ENCODE measurements around the gene UQCC3. TPM values are rescaled to one million over a fixed set of nuclear protein-coding genes. Genes with fewer than 3 reads are reported as not detected.

Gene UQCC3
- total RNA-seq, 2 donors from 2014 or later: 2.3 to 7.3 TPM

DNA sequence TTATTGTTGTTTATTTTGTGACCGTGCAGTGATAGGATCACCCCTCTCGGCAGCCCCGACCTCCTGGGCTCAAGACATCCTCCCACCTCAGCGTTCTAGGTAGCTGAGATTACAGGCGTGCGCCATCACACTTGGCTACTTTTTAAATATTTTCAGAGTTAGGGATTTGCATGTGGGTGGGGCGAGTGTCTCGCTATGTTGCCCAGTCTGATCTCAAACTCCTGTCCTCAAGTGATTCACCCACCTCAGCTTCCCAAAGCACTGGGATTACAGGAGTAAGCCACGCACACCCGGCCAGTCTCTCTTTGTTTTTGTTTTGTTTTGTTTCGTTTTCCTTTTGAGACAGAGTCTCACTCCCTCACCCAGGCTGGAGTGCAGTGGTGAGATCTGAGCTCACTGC lies 17.2 kb upstream of the UQCC3 start:
- Histone ChIP-seq H3K4me3 (no peak overlapping the region), H3K27ac (no peak overlapping the region), H3K4me1 (ENCODE audit: control insufficient read depth in 1 of 2, low read depth in 2 of 2) (peaks cover 10 to 14% of the 10 kb centered on the region in 2 donors), H3K9me3 (no peaks in the 10 kb centered on the region), H3K36me3 (peaks cover 5% of the 10 kb centered on the region), H3K27me3 (replicated peaks; ENCODE audit: insufficient read depth) (no peaks in the 10 kb centered on the region)
- ATAC-seq (ENCODE audit: insufficient number of reproducible peaks, low FRiP score, low read depth): no peak
- DNase-seq (ENCODE audit: low spot score): no peak
- TF ChIP-seq, protein P1, sequence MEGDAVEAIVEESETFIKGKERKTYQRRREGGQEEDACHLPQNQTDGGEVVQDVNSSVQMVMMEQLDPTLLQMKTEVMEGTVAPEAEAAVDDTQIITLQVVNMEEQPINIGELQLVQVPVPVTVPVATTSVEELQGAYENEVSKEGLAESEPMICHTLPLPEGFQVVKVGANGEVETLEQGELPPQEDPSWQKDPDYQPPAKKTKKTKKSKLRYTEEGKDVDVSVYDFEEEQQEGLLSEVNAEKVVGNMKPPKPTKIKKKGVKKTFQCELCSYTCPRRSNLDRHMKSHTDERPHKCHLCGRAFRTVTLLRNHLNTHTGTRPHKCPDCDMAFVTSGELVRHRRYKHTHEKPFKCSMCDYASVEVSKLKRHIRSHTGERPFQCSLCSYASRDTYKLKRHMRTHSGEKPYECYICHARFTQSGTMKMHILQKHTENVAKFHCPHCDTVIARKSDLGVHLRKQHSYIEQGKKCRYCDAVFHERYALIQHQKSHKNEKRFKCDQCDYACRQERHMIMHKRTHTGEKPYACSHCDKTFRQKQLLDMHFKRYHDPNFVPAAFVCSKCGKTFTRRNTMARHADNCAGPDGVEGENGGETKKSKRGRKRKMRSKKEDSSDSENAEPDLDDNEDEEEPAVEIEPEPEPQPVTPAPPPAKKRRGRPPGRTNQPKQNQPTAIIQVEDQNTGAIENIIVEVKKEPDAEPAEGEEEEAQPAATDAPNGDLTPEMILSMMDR (IDR thresholded peaks at IDR 0.05): no peak

DNA sequence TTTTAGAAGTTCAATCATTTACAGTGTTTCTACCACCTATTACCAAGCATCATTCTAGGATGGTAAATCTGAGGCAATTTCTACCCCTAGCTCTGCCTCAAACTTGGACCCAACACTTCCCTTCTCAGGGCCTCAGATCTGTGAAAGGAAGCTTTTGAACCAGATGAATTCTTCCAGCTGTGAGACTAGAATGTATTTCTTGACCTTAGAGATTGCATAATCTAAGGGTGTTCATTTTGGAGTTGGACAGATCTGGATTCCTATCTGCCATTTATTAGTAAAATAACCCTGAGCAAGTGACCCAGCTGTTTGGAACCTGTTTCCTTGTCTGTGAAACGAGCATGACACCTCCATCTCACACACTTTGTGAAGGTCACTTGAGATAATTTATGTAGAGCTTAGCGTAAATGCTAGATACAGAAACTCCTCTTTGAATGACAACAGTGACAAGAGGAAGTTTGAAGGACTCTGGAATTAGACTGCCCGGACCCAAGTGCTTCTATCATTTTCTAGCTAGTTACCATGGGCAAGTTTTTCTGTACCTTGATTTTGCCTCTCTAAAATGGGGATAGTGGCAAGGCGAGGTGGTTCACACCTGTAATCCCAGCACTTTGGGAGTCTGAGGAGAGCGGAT lies 14.6 kb upstream of the UQCC3 start:
- no peak overlapping the region for H3K27ac ChIP-seq
- no peaks in the 10 kb centered on the region for H3K36me3 ChIP-seq
- DNase-seq (ENCODE audit: low spot score) (no peak), ATAC-seq (ENCODE audit: insufficient number of reproducible peaks, low FRiP score, low read depth) (no peak)
- no peak overlapping the region for H3K4me3 ChIP-seq
- TF ChIP-seq, protein P1 (IDR thresholded peaks at IDR 0.05): no peak
- H3K4me1 ChIP-seq (ENCODE audit: control insufficient read depth in 1 of 2, low read depth in 2 of 2): peaks cover 5 to 8% of the 10 kb centered on the region in 2 donors
- H3K27me3 ChIP-seq (replicated peaks; ENCODE audit: insufficient read depth): no peaks in the 10 kb centered on the region
- no peaks in the 10 kb centered on the region for H3K9me3 ChIP-seq

DNA sequence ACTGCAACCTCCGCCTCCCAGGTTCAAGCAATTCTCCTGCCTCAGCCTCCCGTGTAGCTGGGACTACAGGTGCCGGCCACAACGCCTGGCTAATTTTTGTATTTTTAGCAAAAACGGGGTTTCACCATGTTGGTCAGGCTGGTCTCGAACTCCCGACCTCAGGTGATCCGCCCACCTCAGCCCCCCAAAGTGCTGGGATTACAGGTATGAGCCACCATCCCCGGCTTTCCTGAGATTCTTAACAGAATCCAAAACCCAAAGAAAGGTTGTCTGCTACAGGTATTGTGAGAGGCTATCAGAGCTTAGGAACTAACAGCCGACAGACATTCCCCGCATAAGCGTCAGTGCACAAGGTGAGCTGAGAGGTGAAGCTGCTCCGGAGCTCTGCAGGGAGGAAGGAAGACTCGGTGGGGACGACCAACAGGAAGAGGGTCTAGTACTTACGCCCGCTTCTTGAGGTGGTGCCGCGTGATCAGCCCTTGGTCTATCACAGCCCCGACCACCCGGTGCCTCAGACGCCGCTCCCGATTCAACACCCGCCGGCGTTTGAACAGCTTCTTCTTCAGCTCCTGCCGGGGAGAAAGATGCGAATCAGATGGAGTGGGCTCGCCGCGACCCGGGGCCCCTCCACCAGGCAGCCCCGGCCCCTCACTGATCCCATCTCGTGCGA lies 6.9 kb upstream of the UQCC3 start:
- peak overlapping the region; percentile 86 to 90 for H3K27ac ChIP-seq
- TF ChIP-seq, protein P1 (IDR thresholded peaks at IDR 0.05): no peak
- no peaks in the 10 kb centered on the region for H3K27me3 ChIP-seq (replicated peaks; ENCODE audit: insufficient read depth)
- H3K4me1 ChIP-seq (ENCODE audit: control insufficient read depth in 1 of 2, low read depth in 2 of 2): peaks cover 21 to 33% of the 10 kb centered on the region in 2 donors
- DNase-seq (ENCODE audit: low spot score): no peak
- peaks cover 9% of the 10 kb centered on the region for H3K36me3 ChIP-seq
- H3K4me3 ChIP-seq: peak overlapping the region; percentile 72
- ATAC-seq (ENCODE audit: insufficient number of reproducible peaks, low FRiP score, low read depth): peak; percentile 5
- H3K9me3 ChIP-seq: no peaks in the 10 kb centered on the region

DNA sequence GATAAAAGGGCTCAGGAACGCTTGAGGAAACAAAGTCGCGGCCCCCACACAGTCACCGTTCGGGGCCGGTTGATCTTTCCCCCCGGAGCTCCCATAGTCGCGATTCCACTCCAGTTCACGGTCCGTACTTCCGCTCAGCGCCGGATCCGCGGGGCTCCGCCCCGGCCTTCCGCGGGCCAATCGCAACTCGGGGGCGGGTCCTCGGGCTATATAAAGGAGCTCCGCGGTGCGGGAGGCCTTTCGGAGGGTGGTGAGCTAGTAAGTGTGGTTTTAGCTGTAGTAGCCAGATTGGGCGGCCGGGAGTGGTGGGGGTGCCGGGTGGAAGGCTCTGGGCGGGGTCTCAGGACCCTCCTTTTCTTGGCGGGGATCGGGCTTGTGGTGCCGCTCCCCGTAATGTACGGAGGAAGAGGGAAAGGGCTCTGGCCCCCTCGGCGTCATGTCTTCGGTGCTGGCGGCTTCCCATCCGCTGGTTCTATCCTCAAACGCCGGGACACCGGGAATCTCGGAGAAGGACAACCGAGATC lies 6.3 kb upstream of the UQCC3 start, which contains the start of the genes C11orf98 and CSKMT:
TSS of gene C11orf98 (minus strand) at position 136 of the 524 bp plus-strand sequence. CDS start at position 95, 41 bp downstream.
TSS of gene CSKMT (plus strand) at position 238 of the 524 bp plus-strand sequence. CDS start 568 bp downstream, outside the sequence.
- peak; percentile 81 for ATAC-seq (ENCODE audit: insufficient number of reproducible peaks, low FRiP score, low read depth)
- peak within 1 kb of the TSS; percentile 86 to 90 for H3K27ac ChIP-seq
- no peaks in the 10 kb centered on the region for H3K27me3 ChIP-seq (replicated peaks; ENCODE audit: insufficient read depth)
- DNase-seq (ENCODE audit: low spot score): peak; percentile 77
- H3K9me3 ChIP-seq: no peaks in the 10 kb centered on the region
- H3K36me3 ChIP-seq: peaks cover 9% of the 10 kb centered on the region
- H3K4me1 ChIP-seq (ENCODE audit: control insufficient read depth in 1 of 2, low read depth in 2 of 2): peaks cover 21 to 36% of the 10 kb centered on the region in 2 donors
- TF ChIP-seq, protein P1 (IDR thresholded peaks at IDR 0.05): no peak
- peak within 1 kb of the TSS; percentile 72 for H3K4me3 ChIP-seq

DNA sequence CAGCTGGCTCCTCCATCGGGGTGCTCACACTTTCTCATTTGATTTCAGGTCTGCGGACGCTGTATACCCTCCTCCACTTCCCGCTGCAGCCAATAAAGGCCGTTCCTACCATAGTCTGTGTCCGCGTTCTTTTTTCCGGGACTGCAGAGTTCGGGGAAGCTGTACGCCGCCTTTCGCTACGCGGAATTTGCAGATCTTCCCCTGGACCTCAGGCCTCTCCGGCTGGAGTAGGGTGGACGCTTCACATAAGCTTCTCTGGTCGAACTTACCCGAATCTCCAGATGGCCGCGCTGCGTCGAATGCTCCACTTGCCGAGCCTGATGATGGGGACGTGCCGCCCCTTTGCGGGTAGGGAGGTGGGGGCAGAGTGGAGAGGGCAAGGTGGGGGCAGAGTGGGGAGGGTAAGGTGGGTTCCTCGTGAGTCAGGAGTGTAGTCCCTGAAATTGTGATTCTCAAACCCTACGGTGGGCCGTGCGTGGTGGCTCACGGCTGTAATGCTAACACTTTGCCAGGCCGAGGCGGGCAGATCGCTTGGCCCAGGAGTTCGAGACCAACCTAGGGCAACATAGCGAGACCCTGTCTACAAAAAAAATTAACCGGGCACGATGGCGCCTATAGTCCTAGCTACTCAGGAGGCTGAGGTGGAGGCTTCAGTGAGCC lies 5.7 kb upstream of the UQCC3 start:
- peak; percentile 28 for ATAC-seq (ENCODE audit: insufficient number of reproducible peaks, low FRiP score, low read depth)

More for the DNA sequence above, 5.7 kb upstream of the UQCC3 start:
- Histone ChIP-seq H3K4me1 (ENCODE audit: control insufficient read depth in 1 of 2, low read depth in 2 of 2) (peaks cover 27 to 41% of the 10 kb centered on the region in 2 donors), H3K9me3 (no peaks in the 10 kb centered on the region), H3K27ac (peak overlapping the region; percentile 86 to 90), H3K27me3 (replicated peaks; ENCODE audit: insufficient read depth) (no peaks in the 10 kb centered on the region), H3K36me3 (peaks cover 9% of the 10 kb centered on the region), H3K4me3 (peak overlapping the region; percentile 72)
- TF ChIP-seq, protein P1 (IDR thresholded peaks at IDR 0.05): no peak
- no peak for DNase-seq (ENCODE audit: low spot score)
